T-helper 17 cell (primary cell): Measurements from ENCODE around the gene ATP2B2. TPM values are rescaled to one million over a fixed set of nuclear protein-coding genes. Genes with fewer than 3 reads are reported as not detected.

Experiments
- ATAC-seq: fragments of 150-1000 bp; cut with Tn5 transposase; 2 replicates; pipeline ENCODE4 v1.10.0; 2021; ENCODE audit warnings: mild to moderate bottlenecking, moderate library complexity
- DNase-seq, 3 donors: peaks; one replicate each; pipeline versions ENCODE4 v3.0.0 to v3.0.0-alpha.2; 2020 to 2021
- H3K9me3 ChIP-seq: one replicate; pipeline ENCODE4 v1.7.0; 2013; ENCODE audit warnings: low read length, mild to moderate bottlenecking; ENCODE audit not compliant: control insufficient read depth, poor library complexity, severe bottlenecking
- H3K27ac Mint-ChIP-seq: one replicate; pipeline ENCODE4 v1.8.0; 2022; ENCODE audit warnings: mild to moderate bottlenecking, moderate library complexity, mixed read lengths
- H3K27me3 Mint-ChIP-seq: one replicate; pipeline ENCODE4 v1.8.0; 2022; ENCODE audit warnings: mixed read lengths
- H3K36me3 Mint-ChIP-seq: one replicate; pipeline ENCODE4 v1.8.0; 2022; ENCODE audit warnings: low read depth, mixed read lengths
- H3K4me1 Mint-ChIP-seq: one replicate; pipeline ENCODE4 v1.8.0; 2022; ENCODE audit warnings: mild to moderate bottlenecking, mixed read lengths
- H3K4me3 Mint-ChIP-seq: one replicate; pipeline ENCODE4 v1.8.0; 2022; ENCODE audit warnings: mild to moderate bottlenecking, moderate library complexity, mixed read lengths
- total RNA-seq, 4 donors: library from RNA in 2 of 4; stranded (reverse) in 2 of 4; gene quantifications; one replicate each; pipeline ENCODE4 v1.2.3 and lab custom pipeline; 2022 to 2026

Gene ATP2B2
- total RNA-seq, 2 donors from 2014 or later = not detected

GRCh38 chr3:10420745-10421475 is 84.5 kb downstream of the ATP2B2 start:
- H3K9me3 ChIP-seq = no peaks in the 10 kb centered on the region
- DNase-seq = no peak
- peaks cover 27% of the 10 kb centered on the region for H3K27me3 Mint-ChIP-seq
- no peak for ATAC-seq
- H3K27ac Mint-ChIP-seq = no peak overlapping the region
- no peaks in the 10 kb centered on the region for H3K36me3 Mint-ChIP-seq
- no peak overlapping the region for H3K4me3 Mint-ChIP-seq
- peaks cover 2% of the 10 kb centered on the region for H3K4me1 Mint-ChIP-seq

DNA sequence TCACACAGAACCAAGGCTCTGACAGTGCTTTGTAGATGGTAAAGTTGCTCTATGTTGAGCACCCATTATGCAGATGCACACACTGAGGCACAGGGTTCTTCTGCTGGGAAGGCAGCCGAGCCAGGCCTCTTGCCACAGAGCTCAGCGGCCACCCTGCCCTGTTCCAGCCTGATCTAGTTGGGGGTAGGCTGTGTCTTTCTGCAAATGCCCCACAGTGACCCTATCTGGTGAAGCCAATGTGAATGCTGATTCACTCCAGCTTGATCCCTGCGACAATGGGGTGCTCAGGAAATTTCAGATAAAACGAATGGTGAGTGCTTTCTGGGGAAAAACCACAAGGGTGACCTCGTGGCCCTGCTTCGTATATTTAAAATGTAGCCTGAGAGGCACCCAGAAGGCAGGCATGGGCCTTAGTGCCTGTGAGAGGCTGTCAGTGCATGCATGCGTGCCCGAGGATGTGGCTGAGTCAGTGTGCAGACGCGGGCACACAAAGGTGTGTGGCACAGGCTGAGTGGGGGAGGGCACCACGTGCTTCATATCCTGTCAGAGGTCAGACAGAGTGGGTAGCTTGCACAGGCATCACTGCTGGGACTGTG is 85.7 kb downstream of the ATP2B2 start:
- no peak for DNase-seq
- Mint-ChIP-seq H3K27me3 (peaks cover 34% of the 10 kb centered on the region), H3K4me3 (no peak overlapping the region), H3K27ac (no peak overlapping the region), H3K4me1 (peaks cover 2% of the 10 kb centered on the region), H3K36me3 (no peaks in the 10 kb centered on the region)
- H3K9me3 ChIP-seq = no peaks in the 10 kb centered on the region
- peak; percentile 51 for ATAC-seq

- peaks cover 43% of the 10 kb centered on the region for H3K27me3 Mint-ChIP-seq
- H3K4me1 Mint-ChIP-seq = peaks cover 2% of the 10 kb centered on the region
- no peak overlapping the region for H3K4me3 Mint-ChIP-seq
- ATAC-seq (no peak), DNase-seq (no peak)
- no peaks in the 10 kb centered on the region for H3K36me3 Mint-ChIP-seq
- H3K27ac Mint-ChIP-seq = no peak overlapping the region
- H3K9me3 ChIP-seq = no peaks in the 10 kb centered on the region
These were observed 87.5 kb downstream of the ATP2B2 start for GRCh38 chr3:10417847-10418246.

GRCh38 chr3:10416730-10417300 is 88.6 kb downstream of the ATP2B2 start:
- ATAC-seq (no peak), DNase-seq (no peak)
- Mint-ChIP-seq H3K36me3 (no peaks in the 10 kb centered on the region), H3K4me1 (peaks cover 2% of the 10 kb centered on the region), H3K4me3 (no peak overlapping the region), H3K27me3 (peaks cover 40% of the 10 kb centered on the region), H3K27ac (no peak overlapping the region)
- no peaks in the 10 kb centered on the region for H3K9me3 ChIP-seq

GRCh38 chr3:10413041-10413440 is 92.3 kb downstream of the ATP2B2 start:
- no peaks in the 10 kb centered on the region for H3K36me3 Mint-ChIP-seq
- ATAC-seq = no peak
- no peak for DNase-seq
- H3K9me3 ChIP-seq = no peaks in the 10 kb centered on the region
- peaks cover 35% of the 10 kb centered on the region for H3K27me3 Mint-ChIP-seq
- H3K4me1 Mint-ChIP-seq = no peaks in the 10 kb centered on the region
- no peak overlapping the region for H3K27ac Mint-ChIP-seq
- H3K4me3 Mint-ChIP-seq = no peak overlapping the region

DNA sequence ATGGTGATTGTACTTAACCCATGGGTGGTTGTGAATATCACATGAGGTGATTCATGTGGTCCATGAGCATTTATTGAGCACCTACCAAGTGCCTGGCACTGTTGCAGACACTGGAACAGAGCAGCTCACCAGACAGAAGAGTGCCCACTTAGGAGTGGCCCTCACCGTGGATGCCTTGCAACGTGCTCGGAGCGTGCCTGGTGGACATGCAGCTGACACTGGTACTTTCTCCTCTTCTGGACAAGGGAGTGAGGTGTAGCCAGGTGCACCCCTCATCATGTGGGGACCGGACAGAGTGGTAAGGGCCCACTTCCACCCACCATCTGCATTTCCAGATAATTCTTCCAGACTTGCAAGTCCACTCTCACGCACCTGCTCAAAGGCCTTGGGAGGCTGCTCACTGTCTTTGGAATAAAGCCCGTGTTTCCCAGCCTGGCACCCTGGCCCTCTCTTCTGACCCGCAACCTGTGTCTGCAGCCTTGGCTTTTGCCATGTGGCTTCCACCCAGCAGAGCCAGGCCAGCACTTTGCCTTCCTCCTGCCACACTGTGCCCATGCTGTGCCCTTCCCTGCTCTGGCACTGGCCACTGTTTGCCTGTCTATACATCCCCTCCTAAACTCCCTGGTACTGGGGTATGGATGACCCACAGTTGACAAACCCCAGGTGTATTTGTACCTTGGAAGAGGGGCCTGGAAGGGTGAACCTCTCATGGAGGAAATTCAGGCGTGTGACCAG is 93.6 kb downstream of the ATP2B2 start:
- no peak overlapping the region for H3K27ac Mint-ChIP-seq

GRCh38 chr3:10410383-10411002 is 94.9 kb downstream of the ATP2B2 start:
- Mint-ChIP-seq H3K36me3 (no peaks in the 10 kb centered on the region), H3K4me3 (no peak overlapping the region), H3K27ac (no peak overlapping the region), H3K4me1 (no peaks in the 10 kb centered on the region), H3K27me3 (peaks cover 17% of the 10 kb centered on the region)
- H3K9me3 ChIP-seq = no peaks in the 10 kb centered on the region
- DNase-seq (no peak), ATAC-seq (no peak)

More for the DNA sequence above, 93.6 kb downstream of the ATP2B2 start:
- no peak for DNase-seq
- no peak overlapping the region for H3K4me3 Mint-ChIP-seq
- H3K27me3 Mint-ChIP-seq = peaks cover 27% of the 10 kb centered on the region
- no peaks in the 10 kb centered on the region for H3K4me1 Mint-ChIP-seq
- H3K36me3 Mint-ChIP-seq = no peaks in the 10 kb centered on the region
- no peak for ATAC-seq
- H3K9me3 ChIP-seq = no peaks in the 10 kb centered on the region

DNA sequence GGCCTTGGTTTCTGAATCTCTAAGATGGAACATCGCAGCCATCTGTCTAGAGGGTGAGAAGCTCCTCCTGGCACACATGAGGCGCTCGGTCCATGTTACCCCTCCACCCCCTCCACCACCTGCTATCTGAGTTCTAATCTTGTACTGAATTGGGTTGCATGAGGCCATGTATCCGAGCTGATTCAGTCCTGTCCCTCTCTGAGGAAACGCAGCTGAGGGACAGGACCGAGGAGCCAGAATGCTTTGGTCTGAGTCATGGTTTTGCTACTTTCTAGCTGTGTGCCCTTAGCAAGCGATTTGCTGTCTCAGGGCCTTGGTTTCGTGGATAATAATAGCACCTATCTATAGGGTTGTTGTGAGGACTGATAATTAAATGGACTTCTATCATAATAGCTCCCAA is 96.7 kb downstream of the ATP2B2 start:
- Mint-ChIP-seq H3K27me3 (peaks cover under 1% of the 10 kb centered on the region), H3K4me1 (no peaks in the 10 kb centered on the region), H3K4me3 (no peak overlapping the region), H3K36me3 (no peaks in the 10 kb centered on the region), H3K27ac (no peak overlapping the region)
- ATAC-seq = no peak
- DNase-seq = no peak
- no peaks in the 10 kb centered on the region for H3K9me3 ChIP-seq

GRCh38 chr3:10407361-10407760 is 98.0 kb downstream of the ATP2B2 start:
- ATAC-seq = no peak
- Mint-ChIP-seq H3K4me3 (no peak overlapping the region), H3K27ac (no peak overlapping the region), H3K36me3 (no peaks in the 10 kb centered on the region), H3K27me3 (no peaks in the 10 kb centered on the region), H3K4me1 (no peaks in the 10 kb centered on the region)
- no peaks in the 10 kb centered on the region for H3K9me3 ChIP-seq
- DNase-seq = no peak

GRCh38 chr3:10406414-10406813 is 99.0 kb downstream of the ATP2B2 start:
- Mint-ChIP-seq H3K4me1 (no peaks in the 10 kb centered on the region), H3K36me3 (no peaks in the 10 kb centered on the region), H3K4me3 (no peak overlapping the region), H3K27ac (no peak overlapping the region), H3K27me3 (no peaks in the 10 kb centered on the region)
- no peak for ATAC-seq
- DNase-seq = no peak
- H3K9me3 ChIP-seq = no peaks in the 10 kb centered on the region

GRCh38 chr3:10405816-10406215 is 99.6 kb downstream of the ATP2B2 start:
- H3K4me1 Mint-ChIP-seq = no peaks in the 10 kb centered on the region
- H3K27ac Mint-ChIP-seq = no peak overlapping the region
- no peak overlapping the region for H3K4me3 Mint-ChIP-seq
- H3K27me3 Mint-ChIP-seq = no peaks in the 10 kb centered on the region
- ATAC-seq (no peak), DNase-seq (no peak)
- no peaks in the 10 kb centered on the region for H3K9me3 ChIP-seq
- no peaks in the 10 kb centered on the region for H3K36me3 Mint-ChIP-seq

DNA sequence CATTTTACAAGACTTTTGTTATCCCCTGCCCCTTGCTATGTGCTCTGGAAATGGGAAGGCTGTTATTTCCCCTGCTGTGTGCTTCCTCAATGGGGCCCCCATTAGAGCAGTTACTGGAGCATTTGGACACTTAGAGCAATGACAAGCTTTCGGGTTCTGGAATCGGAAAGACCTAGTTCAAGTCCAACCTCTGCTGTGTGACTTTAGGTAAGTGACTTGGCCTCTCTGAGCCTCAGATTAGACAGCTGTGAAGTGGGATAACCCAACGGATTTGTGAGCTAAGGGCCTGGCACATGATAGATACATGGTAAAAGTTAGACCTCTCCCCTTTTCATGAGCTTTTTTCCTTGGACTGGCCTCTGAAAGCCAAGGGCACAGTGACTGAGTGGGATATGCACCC is 100.5 kb downstream of the ATP2B2 start:
- H3K27me3 Mint-ChIP-seq = no peaks in the 10 kb centered on the region
- no peaks in the 10 kb centered on the region for H3K9me3 ChIP-seq
- ATAC-seq (no peak), DNase-seq (no peak)
- H3K4me1 Mint-ChIP-seq = peaks cover 2% of the 10 kb centered on the region
- no peak overlapping the region for H3K4me3 Mint-ChIP-seq
- no peak overlapping the region for H3K27ac Mint-ChIP-seq
- no peaks in the 10 kb centered on the region for H3K36me3 Mint-ChIP-seq

GRCh38 chr3:10404377-10404776 is 101.0 kb downstream of the ATP2B2 start:
- H3K27ac Mint-ChIP-seq = no peak overlapping the region
- H3K36me3 Mint-ChIP-seq = no peaks in the 10 kb centered on the region
- ATAC-seq = no peak

More at GRCh38 chr3:10404377-10404776, 101.0 kb downstream of the ATP2B2 start:
- peaks cover 2% of the 10 kb centered on the region for H3K4me1 Mint-ChIP-seq
- H3K9me3 ChIP-seq = no peaks in the 10 kb centered on the region
- no peak for DNase-seq
- H3K4me3 Mint-ChIP-seq = no peak overlapping the region
- no peaks in the 10 kb centered on the region for H3K27me3 Mint-ChIP-seq
